Measurements from ENCODE around the gene C10orf53.
"Not testable (repeated sequence)": the region's sequence is repeated elsewhere in the genome, so short reads cannot be mapped to it uniquely, and the experiment has no call there.

- TF ChIP-seq POLR2A (IDR thresholded peaks at IDR 0.05; ENCODE audit: low read depth, low read length); POLR2AphosphoS5 (IDR thresholded peaks at IDR 0.05; ENCODE audit: low read depth, low read length); TAF1 (IDR thresholded peaks at IDR 0.05; ENCODE audit: borderline replicate concordance, low read depth, low read length): not testable (repeated sequence)
Measured at GRCh38 chr10:49682449-49682848, 3.0 kb downstream of the C10orf53 start.
